Uterus (tissue), 4 donors: Measurements from ENCODE around the gene SETD3. TPM values are rescaled to one million over a fixed set of nuclear protein-coding genes. Genes with fewer than 3 reads are reported as not detected.

Experiments
- DNase-seq, 2 donors: peaks; one replicate each; pipeline ENCODE4 v3.0.0-alpha.2; 2019 to 2020
- H3K27ac ChIP-seq, 2 donors: fragments of 200-600 bp; sonication (generic); 1 replicate in 1 of 2; 2 replicates in 1 of 2; pipeline ENCODE4 v1.5.1; 2016 to 2018
- H3K27me3 ChIP-seq, 2 donors: fragments of 200-600 bp; sonication (generic); one replicate each; pipeline ENCODE4 v1.5.1; 2018 to 2019; ENCODE audit warnings: control low read depth in 1 of 2
- H3K36me3 ChIP-seq, 2 donors: fragments of 200-600 bp; sonication (generic); one replicate each; pipeline ENCODE4 v1.5.1; 2019; ENCODE audit warnings: control low read depth in 1 of 2
- H3K4me1 ChIP-seq, 2 donors: fragments of 200-600 bp; sonication (generic); one replicate each; pipeline ENCODE4 v1.5.1; 2018 to 2019; ENCODE audit warnings: control low read depth in 1 of 2
- H3K4me3 ChIP-seq, 2 donors: fragments of 200-600 bp; sonication (generic); 1 replicate in 1 of 2; 2 replicates in 1 of 2; pipeline ENCODE4 v1.5.1; 2018 to 2019; ENCODE audit warnings: mild to moderate bottlenecking in 1 of 2
- H3K9me3 ChIP-seq, 2 donors: fragments of 200-600 bp; sonication (generic); one replicate each; pipeline ENCODE4 v1.5.1; 2019; ENCODE audit warnings: control low read depth in 1 of 2
- CTCF ChIP-seq, 4 experiments: fragments of 200-600 bp in 2 of 4; fragments of 450-650 bp in 2 of 4; sonication (generic) in 2 of 4; IDR thresholded peaks; one replicate each; pipeline ENCODE4 v1.5.1; 2016 to 2019; ENCODE audit warnings: antibody characterized with exemption in 4 of 4, mild to moderate bottlenecking in 2 of 4, moderate library complexity in 1 of 4
- POLR2A ChIP-seq, 2 donors: fragments of 450-650 bp; IDR thresholded peaks; one replicate each; pipeline ENCODE4 v1.6.1; 2016; ENCODE audit warnings: antibody characterized with exemption in 2 of 2, mild to moderate bottlenecking in 1 of 2, moderate library complexity in 1 of 2
- intact Hi-C: fragments of 100-400 bp; cut with DNase I; formaldehyde crosslinking; loops from one replicate; pipeline ENCODE4 v1.15.1; 2023; ENCODE audit warnings: low total_unique reads
- total RNA-seq, 4 donors: library from RNA; depleted of rRNA in 3 of 4; stranded (reverse); fragments of >200 nt in 3 of 4; gene quantifications; one replicate each; pipeline versions ENCODE4 v1.1.0 to v1.2.4, GENCODE V29; 2014 to 2023
- donor health status: DM: yes; HTN: yes; CAD: no.

SETD3 gene
- total RNA-seq, 4 donors from 2014 or later, result 98.1 to 151 (median 121) TPM

- Histone ChIP-seq H3K27me3 (no peaks in the 10 kb centered on the region), H3K9me3 (no peaks in the 10 kb centered on the region), H3K4me1 (peaks cover 7 to 9% of the 10 kb centered on the region in 2 donors), H3K4me3 (peak overlapping the region; percentile 46 to 96), H3K36me3 (no peaks in the 10 kb centered on the region), H3K27ac (peak overlapping the region; percentile 77 to 94)
- TF ChIP-seq POLR2A (IDR thresholded peaks at IDR 0.05) (no peak), CTCF (IDR thresholded peaks at IDR 0.05) (peak in 1 of 4 experiments; percentile 9)
- intact Hi-C loops, result no loop called here
- DNase-seq, result no peak
These were observed 1.3 kb downstream of the SETD3 start for GRCh38 chr14:99479160-99479905.

DNA sequence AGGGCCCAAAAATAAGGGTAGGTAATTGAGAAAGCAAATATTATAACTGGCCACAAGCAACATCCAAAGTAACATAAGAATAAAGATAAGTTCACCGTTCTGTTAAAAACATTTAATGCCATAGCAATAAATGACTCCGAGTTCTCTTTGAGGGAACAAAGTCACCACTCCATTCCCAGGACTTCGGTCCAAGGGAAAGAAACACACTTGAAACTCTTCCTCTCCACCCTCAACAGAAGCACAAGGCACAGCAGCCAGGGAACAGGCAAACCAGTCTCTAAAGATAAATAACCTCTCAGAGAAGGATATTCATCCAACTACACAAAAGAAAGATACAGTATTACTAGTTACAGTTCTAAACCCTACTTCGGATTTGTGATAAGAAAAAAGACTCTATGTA is 2.5 kb downstream of the SETD3 start:
- no peak overlapping the region for H3K27ac ChIP-seq

GRCh38 chr14:99476864-99477263 is 3.8 kb downstream of the SETD3 start:
- H3K27me3 ChIP-seq, result no peaks in the 10 kb centered on the region
- no peak for TF ChIP-seq CTCF (IDR thresholded peaks at IDR 0.05)
- TF ChIP-seq POLR2A (IDR thresholded peaks at IDR 0.05), result no peak
- H3K36me3 ChIP-seq, result no peaks in the 10 kb centered on the region
- no peak for DNase-seq
- no peak overlapping the region for H3K27ac ChIP-seq
- H3K4me1 ChIP-seq, result peaks cover 0 to 6% of the 10 kb centered on the region in 2 donors
- no peak overlapping the region for H3K4me3 ChIP-seq
- no peaks in the 10 kb centered on the region for H3K9me3 ChIP-seq
- intact Hi-C loops, result no loop called here

More for the DNA sequence above, 2.5 kb downstream of the SETD3 start:
- H3K4me1 ChIP-seq, result peaks cover 6 to 7% of the 10 kb centered on the region in 2 donors
- no peak for DNase-seq
- H3K9me3 ChIP-seq, result no peaks in the 10 kb centered on the region
- H3K4me3 ChIP-seq, result no peak overlapping the region
- intact Hi-C loops, result no loop called here
- no peaks in the 10 kb centered on the region for H3K36me3 ChIP-seq
- H3K27me3 ChIP-seq, result no peaks in the 10 kb centered on the region
- TF ChIP-seq CTCF (IDR thresholded peaks at IDR 0.05), result no peak

DNA sequence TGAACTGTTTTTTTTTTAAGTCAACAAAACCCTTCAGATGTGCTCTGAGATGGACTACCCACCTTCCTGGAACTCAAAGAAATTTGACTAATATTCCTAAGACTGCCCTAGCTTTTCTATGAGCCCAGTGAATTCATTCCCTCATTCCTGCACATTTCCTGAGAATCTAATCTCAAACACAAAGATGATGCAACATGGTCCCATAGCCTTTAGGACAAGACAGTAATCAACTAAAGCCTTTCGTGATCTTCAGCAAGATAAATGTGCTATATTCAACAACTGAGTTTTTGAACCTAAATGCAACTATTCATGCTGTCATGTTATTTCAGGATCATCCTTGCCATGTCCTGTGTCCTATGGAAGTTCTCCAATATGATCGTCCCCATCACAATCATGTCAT is 5.0 kb downstream of the SETD3 start:
- H3K4me1 ChIP-seq, result peaks cover 0 to 6% of the 10 kb centered on the region in 2 donors
- no peaks in the 10 kb centered on the region for H3K27me3 ChIP-seq
- no peaks in the 10 kb centered on the region for H3K36me3 ChIP-seq
- H3K27ac ChIP-seq, result no peak overlapping the region
- no peak for TF ChIP-seq POLR2A (IDR thresholded peaks at IDR 0.05)
- TF ChIP-seq CTCF (IDR thresholded peaks at IDR 0.05), result no peak
- H3K9me3 ChIP-seq, result no peaks in the 10 kb centered on the region
- no peak for DNase-seq
- no peak overlapping the region for H3K4me3 ChIP-seq
- intact Hi-C loops, result no loop called here

- TF ChIP-seq POLR2A (IDR thresholded peaks at IDR 0.05) (no peak), CTCF (IDR thresholded peaks at IDR 0.05) (no peak)
- H3K36me3 ChIP-seq, result no peaks in the 10 kb centered on the region
- H3K4me3 ChIP-seq, result no peak overlapping the region
- DNase-seq, result no peak
- H3K4me1 ChIP-seq, result peaks cover 0 to 6% of the 10 kb centered on the region in 2 donors
- intact Hi-C loops, result no loop called here
- no peak overlapping the region for H3K27ac ChIP-seq
- H3K27me3 ChIP-seq, result no peaks in the 10 kb centered on the region
- H3K9me3 ChIP-seq, result no peaks in the 10 kb centered on the region
These were observed 5.5 kb downstream of the SETD3 start for GRCh38 chr14:99475179-99475578.
